IMR-90 (cell line): ENCODE data around the gene DNM1. TPM values are rescaled to one million over a fixed set of nuclear protein-coding genes. Genes with fewer than 3 reads are reported as not detected.
A peak's percentile ranks its signal among the peaks of the same experiment; 100 is the strongest.

Source experiments
- ATAC-seq: fragments of 200-7000 bp; cut with Tn5 transposase; 2 replicates; pipeline ENCODE4 v1.9.1; 2020; ENCODE audit warnings: low read depth, mild to moderate bottlenecking, moderate library complexity
- BruUV-seq: library from RNA; stranded (reverse); fragments of 400-500 nt; replicated peaks from 2 replicates; lab custom pipeline; 2021; lab: Mats Ljungman, UMichigan
- CTCF ChIA-PET: fragments of 300-600 bp; formaldehyde crosslinking; extraction: SDS; loops from one replicate; lab custom pipeline; 2021; ENCODE audit warnings: antibody characterized with exemption; lab: Yijun Ruan, JAX
- POLR2A ChIA-PET: fragments of 300-600 bp; sonication (Branson Sonifier 250); formaldehyde crosslinking; loops from one replicate; lab custom pipeline; 2022; ENCODE audit warnings: antibody characterized with exemption; ENCODE audit not compliant: unreplicated experiment; lab: Charles Lee
- DNase-seq: peaks from one replicate; pipeline ENCODE4 v3.0.0; 2013
- H2AFZ ChIP-seq: replicated peaks from 2 replicates; pipeline ENCODE3; 2013; ENCODE audit warnings: low read length, mild to moderate bottlenecking; ENCODE audit not compliant: poor library complexity
- H2AK5ac ChIP-seq: 2 replicates; pipeline ENCODE4 v1.6.1; 2013; ENCODE audit warnings: low read depth, low read length, inconsistent platforms
- H2AK9ac ChIP-seq: replicated peaks from 2 replicates; pipeline ENCODE3; 2013; ENCODE audit warnings: mild to moderate bottlenecking, low read depth, low read length, moderate library complexity; ENCODE audit not compliant: poor library complexity
- H2BK120ac ChIP-seq: 2 replicates; pipeline ENCODE4 v1.6.1; 2013; ENCODE audit warnings: low read depth, low read length, inconsistent platforms
- H2BK15ac ChIP-seq: 3 replicates; pipeline ENCODE4 v1.6.1; 2013; ENCODE audit warnings: low read depth, low read length, inconsistent platforms
- H2BK20ac ChIP-seq: 2 replicates; pipeline ENCODE4 v1.6.1; 2013; ENCODE audit warnings: low read depth, mild to moderate bottlenecking, inconsistent platforms, low read length, moderate library complexity
- H2BK5ac ChIP-seq: 2 replicates; pipeline ENCODE4 v1.6.1; 2013; ENCODE audit warnings: mild to moderate bottlenecking, low read depth, low read length, inconsistent platforms; ENCODE audit not compliant: poor library complexity, severe bottlenecking
- H3K14ac ChIP-seq: replicated peaks from 2 replicates; pipeline ENCODE4 v1.6.1; 2013; ENCODE audit warnings: low read depth, low read length, inconsistent platforms
- H3K18ac ChIP-seq: 2 replicates; pipeline ENCODE4 v1.6.1; 2013; ENCODE audit warnings: low read depth, low read length, control low read depth
- H3K23ac ChIP-seq: 2 replicates; pipeline ENCODE4 v1.6.1; 2013; ENCODE audit warnings: low read depth, low read length, inconsistent platforms
- H3K27ac ChIP-seq: 2 replicates; pipeline ENCODE4 v1.5.1; 2013; ENCODE audit warnings: mild to moderate bottlenecking, control low read depth, low read length; ENCODE audit not compliant: insufficient read depth
- H3K27me3 ChIP-seq: 2 replicates; pipeline ENCODE4 v1.6.1; 2013; ENCODE audit warnings: low read length; ENCODE audit not compliant: control insufficient read depth, insufficient read depth
- H3K36me3 ChIP-seq: 2 replicates; pipeline ENCODE4 v1.6.1; 2013; ENCODE audit warnings: low read length, mixed read lengths; ENCODE audit not compliant: control insufficient read depth, insufficient read depth
- H3K4ac ChIP-seq: 2 replicates; pipeline ENCODE4 v1.6.1; 2013; ENCODE audit warnings: low read depth, low read length, inconsistent platforms
- H3K4me1 ChIP-seq: 2 replicates; pipeline ENCODE4 v1.6.1; 2013; ENCODE audit warnings: low read length, mixed read lengths; ENCODE audit not compliant: control insufficient read depth, insufficient read depth
- H3K4me2 ChIP-seq: 2 replicates; pipeline ENCODE4 v1.6.1; 2013; ENCODE audit warnings: low read depth, mild to moderate bottlenecking, control low read depth, low read length, moderate library complexity
- H3K4me3 ChIP-seq: 2 replicates; pipeline ENCODE4 v1.5.1; 2013; ENCODE audit warnings: low read depth, mild to moderate bottlenecking, control low read depth, low read length, moderate library complexity; ENCODE audit not compliant: insufficient read depth
- H3K56ac ChIP-seq: 2 replicates; pipeline ENCODE4 v1.6.1; 2013; ENCODE audit warnings: low read length, inconsistent platforms; ENCODE audit not compliant: insufficient read depth; ENCODE audit errors: extremely low read depth
- H3K79me1 ChIP-seq, 2 experiments: 2 replicates each; pipeline ENCODE4 v1.6.1; 2013; ENCODE audit warnings: low read length in 2 of 2, inconsistent platforms in 1 of 2, low read depth in 1 of 2
- H3K9ac ChIP-seq: 2 replicates; pipeline ENCODE4 v1.6.1; 2013; ENCODE audit warnings: low read depth, low read length, control low read depth
- H3K9me1 ChIP-seq: 2 replicates; pipeline ENCODE4 v1.6.1; 2013; ENCODE audit warnings: low read length, inconsistent platforms; ENCODE audit not compliant: insufficient read depth
- H3K9me3 ChIP-seq: 2 replicates; pipeline ENCODE4 v1.6.1; 2013; ENCODE audit warnings: low read length; ENCODE audit not compliant: control insufficient read depth, insufficient read depth
- H4K20me1 ChIP-seq: 2 replicates; pipeline ENCODE4 v1.6.1; 2013; ENCODE audit warnings: low read length, inconsistent platforms; ENCODE audit not compliant: insufficient read depth
- H4K5ac ChIP-seq: 2 replicates; pipeline ENCODE4 v1.6.1; 2013; ENCODE audit warnings: mild to moderate bottlenecking, low read depth, low read length, control low read depth
- H4K8ac ChIP-seq, 2 experiments: 2 replicates each; pipeline ENCODE4 v1.6.1; 2013; ENCODE audit warnings: low read depth in 2 of 2, low read length in 2 of 2, control low read depth in 1 of 2, inconsistent platforms in 1 of 2
- H4K91ac ChIP-seq: 2 replicates; pipeline ENCODE4 v1.6.1; 2013; ENCODE audit warnings: low read depth, low read length, inconsistent platforms; ENCODE audit not compliant: insufficient read depth
- MAFK ChIP-seq: IDR thresholded peaks from 2 replicates; pipeline ENCODE4 v1.6.1; 2012; ENCODE audit warnings: low read depth, low read length, improper control_type of control experiment
- RFX5 ChIP-seq: IDR thresholded peaks from 2 replicates; pipeline ENCODE4 v1.8.0; 2012; ENCODE audit warnings: low read depth, mild to moderate bottlenecking, low read length, moderate library complexity
- WGBS, 2 experiments: methylation state at CpG; one replicate each; pipeline versions ENCODE4 v1.1.5 to v1.1.7; 2013; ENCODE audit warnings: missing lambda C conversion rate in 2 of 2; ENCODE audit not compliant: insufficient read length in 1 of 2; ENCODE audit errors: extremely low coverage in 2 of 2; 5-methylcytosine and 5-hydroxymethylcytosine counted together
- dilution Hi-C: fragments of 300-500 bp; cut with HindIII; formaldehyde crosslinking; loops from one replicate; pipeline ENCODE4 v1.14.3; 2018; ENCODE audit warnings: low sequenced_read_pairs; ENCODE audit not compliant: unreplicated experiment
- in situ Hi-C: fragments of 300-500 bp; cut with MboI; formaldehyde crosslinking; loops from 3 replicates; pipeline ENCODE4 v1.14.3; 2019; ENCODE audit warnings: low sequenced_read_pairs, inconsistent platforms, mixed read lengths
- intact Hi-C: fragments of 100-400 bp; cut with micrococcal nuclease; formaldehyde crosslinking; loops from 2 replicates; pipeline ENCODE4 v1.10.0; 2022
- polyA plus RNA-seq, 3 experiments: library from polyadenylated mRNA; depleted of rRNA; stranded (reverse); fragments of >200 nt; gene quantifications; 2 replicates each; pipeline ENCODE4 v1.2.3, GENCODE V29; 2012; ENCODE audit warnings: low replicate concordance in 1 of 3
- total RNA-seq: library from RNA; depleted of rRNA; stranded (reverse); fragments of >200 nt; gene quantifications from 2 replicates; pipeline ENCODE4 v1.2.3, GENCODE V29; 2012

The DNM1 gene
- total and polyA plus RNA-seq, 2 of the 4 experiments (the other 2 are of a cell fraction): 13.6 to 17.7 TPM

- Histone ChIP-seq H2AK9ac (peak overlapping the region; percentile 48), H2BK15ac (no peak overlapping the region), H4K8ac (peak overlapping the region; percentile 73 to 87; a peak in 3 of 4 replicates), H3K27me3 (0 out of 2 replicates have a peak, but pooled peaks cover 3% of the 10 kb centered on the region), H3K36me3 (peaks cover 27% of the 10 kb centered on the region), H4K5ac (no peak overlapping the region), H3K9ac (peak overlapping the region; percentile 59), H3K9me3 (no peaks in the 10 kb centered on the region), H3K4me2 (peak overlapping the region; percentile 95), H2BK20ac (no peak overlapping the region), H3K27ac (peak overlapping the region; percentile 63; the same call in 1 of the 2 replicates), H2AFZ (peak overlapping the region; percentile 95), H3K9me1 (peaks cover 5% of the 10 kb centered on the region), H3K23ac (peak overlapping the region; percentile 55; the same call in 1 of the 2 replicates), H2BK120ac (no peak overlapping the region), H3K4ac (peak overlapping the region; percentile 71), H2AK5ac (peak overlapping the region; percentile 68; the same call in 1 of the 2 replicates), H4K91ac (no peak overlapping the region), H3K14ac (peak overlapping the region; percentile 62), H3K4me1 (peaks cover 1% of the 10 kb centered on the region; the same call in 1 of the 2 replicates), H4K20me1 (peaks cover 11% of the 10 kb centered on the region), H3K4me3 (peak overlapping the region; percentile 82), H3K18ac (no peak overlapping the region), H3K56ac (peak overlapping the region; percentile 43; the same call in 1 of the 2 replicates), H2BK5ac (peak overlapping the region; percentile 48), H3K79me1 (peaks cover 10 to 38% of the 10 kb centered on the region in 2 experiments; a peak in 3 of 4 replicates)
- dilution Hi-C loops: no loop called here
- CTCF ChIA-PET: interaction anchor here (1.1 kb wide), 1 partner anchor 23 kb away, joined by 3 read pairs; no protein-coding TSS in a partner anchor
- 0% methylated on average over 6 of the region's 23 CpGs; no CpG with 5 or more reads in 1 of the 2 experiments for WGBS, 2 experiments
- DNase-seq: peak; percentile 30
- peak; percentile 3 for ATAC-seq
- TF ChIP-seq RFX5 (no peak), MAFK (peak; percentile 71)
- in situ Hi-C loops: no loop called here
- POLR2A ChIA-PET: no interaction called here
- no TSS peak for BruUV-seq
- intact Hi-C loops: no loop called here
Observed at GRCh38 chr9:128160603-128160987, 42.6 kb upstream of the DNM1 start.
